ENCODE results near the gene FOXP4.

The FOXP4 gene

GRCh38 chr6:41646026-41646795 is 100.0 kb downstream of the FOXP4 start:
- DNase-seq (ENCODE audit: low spot score) = no peak

- no peak for DNase-seq (ENCODE audit: low spot score)
Observed at GRCh38 chr6:41647061-41647511, 100.9 kb downstream of the FOXP4 start.

GRCh38 chr6:41648070-41648585 is 101.9 kb downstream of the FOXP4 start:
- no peak for DNase-seq (ENCODE audit: low spot score)

GRCh38 chr6:41648921-41649320 is 102.7 kb downstream of the FOXP4 start:
- DNase-seq (ENCODE audit: low spot score) = no peak

- DNase-seq (ENCODE audit: low spot score) = no peak
Observed at GRCh38 chr6:41649596-41649995, 103.4 kb downstream of the FOXP4 start.

GRCh38 chr6:41650120-41650519 is 103.9 kb downstream of the FOXP4 start:
- no peak for DNase-seq (ENCODE audit: low spot score)

GRCh38 chr6:41651246-41651961 is 105.2 kb downstream of the FOXP4 start:
- DNase-seq (ENCODE audit: low spot score) = no peak
